ENCODE results near the gene PPP2R2C. TPM values are rescaled to one million over a fixed set of nuclear protein-coding genes. Genes with fewer than 3 reads are reported as not detected.

The PPP2R2C gene
- total RNA-seq, 1 donor from 2014 or later, result 2.2 TPM

GRCh38 chr4:6467600-6467999, 4.8 kb downstream of the PPP2R2C start:
- H3K27me3 ChIP-seq, result peaks cover 9% of the 10 kb centered on the region
- H3K36me3 ChIP-seq, result no peaks in the 10 kb centered on the region
- no peak for DNase-seq (ENCODE audit: low spot score in 2 of 2)
- no peak for TF ChIP-seq CTCF (IDR thresholded peaks at IDR 0.05)
- no peak overlapping the region for H3K27ac ChIP-seq
- intact Hi-C loops (cut with DNase I), result no loop called here
- H3K4me3 ChIP-seq, result no peak overlapping the region
- no peaks in the 10 kb centered on the region for H3K9me3 ChIP-seq
- peaks cover 0 to 10% of the 10 kb centered on the region in 2 donors for H3K4me1 ChIP-seq

- no peak overlapping the region for H3K27ac ChIP-seq
- no peak for TF ChIP-seq CTCF (IDR thresholded peaks at IDR 0.05)
- H3K4me3 ChIP-seq, result no peak overlapping the region
- no peaks in the 10 kb centered on the region for H3K9me3 ChIP-seq
- H3K36me3 ChIP-seq, result no peaks in the 10 kb centered on the region
- H3K4me1 ChIP-seq, result peaks cover 0 to 10% of the 10 kb centered on the region in 2 donors
- peaks cover 9% of the 10 kb centered on the region for H3K27me3 ChIP-seq
- no peak for DNase-seq (ENCODE audit: low spot score in 2 of 2)
- intact Hi-C loops (cut with DNase I), result no loop called here
Measured at GRCh38 chr4:6466756-6467381, 5.5 kb downstream of the PPP2R2C start.

- Histone ChIP-seq H3K27ac (no peak overlapping the region), H3K9me3 (no peaks in the 10 kb centered on the region), H3K4me1 (peaks cover 0 to 4% of the 10 kb centered on the region in 2 donors), H3K4me3 (no peak overlapping the region), H3K27me3 (peaks cover 5% of the 10 kb centered on the region), H3K36me3 (no peaks in the 10 kb centered on the region)
- TF ChIP-seq CTCF (IDR thresholded peaks at IDR 0.05), result no peak
- DNase-seq (ENCODE audit: low spot score in 2 of 2), result peak in 1 of 2 donors; percentile 19
- intact Hi-C loops (cut with DNase I), result no loop called here
Measured at GRCh38 chr4:6465955-6466354, 6.5 kb downstream of the PPP2R2C start.

- Histone ChIP-seq H3K4me3 (no peak overlapping the region), H3K4me1 (no peaks in the 10 kb centered on the region), H3K27ac (no peak overlapping the region), H3K27me3 (peaks cover 5% of the 10 kb centered on the region), H3K36me3 (no peaks in the 10 kb centered on the region), H3K9me3 (no peaks in the 10 kb centered on the region)
- no peak for DNase-seq (ENCODE audit: low spot score in 2 of 2)
- no peak for TF ChIP-seq CTCF (IDR thresholded peaks at IDR 0.05)
- intact Hi-C loops (cut with DNase I), result no loop called here
Measured at GRCh38 chr4:6464842-6465588, 7.4 kb downstream of the PPP2R2C start.

- peak in 1 of 2 donors; percentile 59 for DNase-seq (ENCODE audit: low spot score in 2 of 2)
- Histone ChIP-seq H3K4me3 (no peak overlapping the region), H3K4me1 (no peaks in the 10 kb centered on the region), H3K27me3 (peaks cover 5% of the 10 kb centered on the region), H3K27ac (no peak overlapping the region), H3K9me3 (no peaks in the 10 kb centered on the region), H3K36me3 (no peaks in the 10 kb centered on the region)
- no peak for TF ChIP-seq CTCF (IDR thresholded peaks at IDR 0.05)
- intact Hi-C loops (cut with DNase I), result no loop called here
Measured at GRCh38 chr4:6463311-6464289, 8.8 kb downstream of the PPP2R2C start.

Measured in ascending aorta (tissue), 2 donors.